ENCODE results near the gene HEPN1.
"Not testable (repeated sequence)": the region's sequence is repeated elsewhere in the genome, so short reads cannot be mapped to it uniquely, and the experiment has no call there.

HEPN1 gene

GRCh38 chr11:124941703-124942102 lies 22.7 kb downstream of the HEPN1 start:
- no peak for DNase-seq

GRCh38 chr11:124942466-124943253 lies 23.6 kb downstream of the HEPN1 start:
- DNase-seq = peak in 45 of 58 donors; percentile 11 to 89 (median 61)

- DNase-seq = peak in 52 of 58 donors; percentile 20 to 91 (median 65)
Observed at GRCh38 chr11:124943254-124943616, 24.2 kb downstream of the HEPN1 start.

DNA sequence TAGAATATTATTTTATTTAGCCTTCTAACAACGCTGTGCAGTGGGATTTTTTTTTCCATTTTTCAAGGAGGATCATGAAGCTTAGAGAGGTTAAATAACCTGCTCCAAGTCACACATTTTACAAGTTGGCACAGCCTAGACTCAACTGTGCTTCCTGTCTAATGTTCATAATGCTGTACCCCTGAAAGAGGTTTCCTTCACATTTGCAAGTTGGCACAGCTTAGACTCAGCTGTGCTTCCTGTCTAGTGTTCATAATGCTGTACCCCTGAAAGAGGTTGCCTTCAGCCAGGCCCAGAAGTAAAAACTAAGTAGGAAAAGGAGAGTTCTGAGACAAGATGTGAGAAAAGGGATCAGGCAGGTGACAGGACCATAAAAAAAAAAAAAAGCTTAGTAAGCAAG lies 24.7 kb downstream of the HEPN1 start:
- DNase-seq = no peak

- peak in 1 of 58 donors; percentile 14 for DNase-seq
Observed at GRCh38 chr11:124944565-124944964, 25.5 kb downstream of the HEPN1 start.

DNA sequence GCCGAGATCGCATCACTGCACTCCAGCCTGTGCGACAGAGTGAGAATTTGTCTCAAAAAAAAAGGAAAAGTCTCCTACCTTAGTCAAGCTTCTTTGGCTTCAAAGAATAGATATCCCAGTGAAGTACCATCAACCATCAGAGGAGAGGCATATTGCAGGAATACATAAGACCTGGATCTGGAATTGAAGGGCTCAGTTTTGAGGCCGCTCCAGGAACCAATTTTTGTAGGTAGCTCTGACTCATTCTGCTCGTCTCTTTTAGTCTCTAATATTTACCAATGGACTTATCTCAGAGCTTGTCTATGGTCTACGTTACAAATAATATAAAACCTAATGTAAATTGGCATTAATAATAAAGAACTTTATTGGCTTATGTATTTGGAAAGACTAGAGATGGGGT lies 26.8 kb downstream of the HEPN1 start:
- DNase-seq = no peak

DNA sequence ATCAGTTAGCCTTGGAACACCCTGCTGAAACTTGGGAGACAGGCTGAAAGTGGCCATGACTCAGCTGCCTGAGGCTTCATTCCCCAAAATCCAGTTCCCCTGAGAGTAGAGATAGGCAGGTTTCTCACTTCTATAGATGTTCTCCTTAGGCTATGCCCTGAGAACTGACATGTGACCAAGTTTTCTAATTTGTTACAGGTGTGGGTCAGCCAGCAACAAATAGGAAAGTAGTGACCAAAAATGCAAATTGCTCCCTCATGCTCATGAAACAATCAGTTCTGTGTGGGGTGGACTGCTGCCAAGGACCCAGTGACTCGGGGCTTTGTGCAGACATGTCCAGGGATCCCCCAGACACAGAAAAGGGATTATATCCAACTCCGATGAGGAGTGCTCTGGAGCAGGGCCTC lies 27.7 kb downstream of the HEPN1 start:
- DNase-seq = peak in 51 of 58 donors; percentile 18 to 90 (median 68)

GRCh38 chr11:124950601-124951330 lies 31.7 kb downstream of the HEPN1 start:
- no peak for DNase-seq

DNA sequence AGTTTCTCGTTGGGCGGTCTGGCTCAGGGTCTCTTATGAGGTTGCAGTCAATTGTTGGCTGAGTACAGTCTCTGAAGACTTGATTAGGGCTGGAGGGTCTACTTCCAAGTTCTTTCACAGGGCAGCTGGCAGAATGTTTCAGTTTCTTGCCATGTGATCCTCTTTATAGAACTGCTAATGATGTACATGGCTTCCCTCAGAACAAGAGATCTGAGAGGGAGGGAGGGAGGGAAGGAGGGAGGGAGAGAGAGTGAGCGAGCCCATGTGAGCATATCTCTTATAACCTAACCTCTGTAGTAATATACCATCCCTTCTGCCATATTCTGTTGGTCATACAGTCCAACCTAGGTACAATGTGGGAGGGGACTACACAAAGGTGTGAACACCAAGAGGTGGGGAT lies 32.3 kb downstream of the HEPN1 start:
- no peak for DNase-seq

- peak; percentile 64 to 99 (median 96) for DNase-seq
Observed at GRCh38 chr11:124953753-124954589, 34.9 kb downstream of the HEPN1 start, which contains the start of gene CCDC15. Gene CCDC15, plus strand, starts transcription at chr11:124954202. Its CDS starts 531 bp downstream, at chr11:124954733.

DNA sequence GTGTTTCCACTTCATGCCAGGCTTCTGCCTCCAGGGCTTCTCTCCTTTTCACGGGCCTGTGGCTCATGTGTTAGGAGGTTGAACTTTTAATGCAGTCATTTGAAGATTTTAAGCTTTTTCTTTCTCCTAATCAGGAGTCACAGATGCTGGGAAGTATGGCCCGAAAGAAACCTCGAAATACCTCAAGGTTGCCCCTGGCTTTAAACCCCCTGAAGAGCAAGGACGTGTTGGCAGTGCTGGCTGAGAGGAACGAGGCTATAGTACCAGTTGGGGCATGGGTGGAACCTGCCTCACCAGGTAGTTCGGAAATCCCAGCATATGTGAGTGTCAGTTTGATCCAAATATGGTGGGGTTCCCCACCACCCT lies 35.5 kb downstream of the HEPN1 start:
- no peak for DNase-seq

- DNase-seq = no peak
Observed at GRCh38 chr11:124955035-124955434, 36.0 kb downstream of the HEPN1 start.

DNA sequence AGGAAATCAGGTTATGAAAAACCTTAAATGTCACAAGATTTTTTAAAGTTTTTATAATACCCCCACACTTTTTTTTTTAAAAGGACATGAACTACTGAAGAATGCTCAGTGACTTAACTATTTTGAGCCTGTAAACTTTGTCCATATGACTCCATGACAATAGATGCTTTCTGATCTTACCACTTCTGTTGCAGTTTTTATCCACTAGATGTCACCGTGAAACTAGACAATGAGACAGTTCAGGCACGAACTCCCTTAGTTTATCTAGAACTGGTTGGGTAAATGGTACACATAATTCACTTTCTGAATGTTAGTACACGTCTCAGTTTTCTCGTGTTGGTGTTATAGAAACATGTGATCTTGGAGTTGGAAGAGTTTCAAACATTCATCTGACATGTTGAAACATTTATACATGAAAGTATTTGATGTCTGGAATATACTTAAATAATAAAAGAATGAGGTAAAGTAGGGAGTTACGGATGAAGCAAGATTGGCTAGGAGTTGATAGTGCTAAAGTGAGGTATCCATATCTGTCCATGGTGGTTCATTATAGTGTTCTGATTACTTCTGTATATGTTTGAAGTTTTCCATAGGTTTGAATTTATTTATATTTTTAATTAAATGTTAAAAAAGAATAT lies 43.0 kb downstream of the HEPN1 start:
- peak in 3 of 58 donors; percentile 5 to 76 (median 66) for DNase-seq

GRCh38 chr11:124968197-124968596 lies 49.1 kb downstream of the HEPN1 start:
- not testable (repeated sequence) for DNase-seq

Data from anterior cingulate cortex (tissue), 58 donors.